GDM1 (cell line): ENCODE data around the gene ZBED2.
A peak's percentile ranks its signal among the peaks of the same experiment; 100 is the strongest.
"Not testable (repeated sequence)": the region's sequence is repeated elsewhere in the genome, so short reads cannot be mapped to it uniquely, and the experiment has no call there.

Experiments
- DNase-seq: peaks from one replicate; lab custom pipeline; 2025; lab: John Stamatoyannopoulos, UW

The ZBED2 gene

GRCh38 chr3:111571907-111572460 is 23.2 kb downstream of the ZBED2 start:
- no peak for DNase-seq

DNA sequence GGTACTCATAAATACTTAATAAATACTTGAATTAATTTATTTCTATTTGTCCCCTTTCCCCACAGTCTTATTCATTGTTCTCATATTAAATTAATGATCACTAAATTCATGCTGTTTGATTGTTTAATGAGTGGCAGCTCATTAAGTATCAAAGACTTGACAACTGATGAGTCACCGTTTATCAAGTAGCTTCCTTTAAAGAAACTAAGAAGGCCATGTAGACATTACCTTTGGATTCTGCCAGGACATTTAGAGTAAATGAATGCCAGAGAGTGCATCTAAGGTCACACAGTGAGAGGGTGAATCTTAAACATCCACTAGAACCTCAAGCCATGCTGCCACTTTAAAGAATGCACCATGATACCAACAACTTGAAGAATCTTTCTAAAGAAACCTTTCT is 23.9 kb downstream of the ZBED2 start:
- DNase-seq, result no peak

- DNase-seq, result no peak
These were observed 24.6 kb downstream of the ZBED2 start for GRCh38 chr3:111570404-111571030.

GRCh38 chr3:111568911-111569310 is 26.2 kb downstream of the ZBED2 start:
- DNase-seq, result no peak

- no peak for DNase-seq
These were observed 26.8 kb downstream of the ZBED2 start for GRCh38 chr3:111568355-111568754.

DNA sequence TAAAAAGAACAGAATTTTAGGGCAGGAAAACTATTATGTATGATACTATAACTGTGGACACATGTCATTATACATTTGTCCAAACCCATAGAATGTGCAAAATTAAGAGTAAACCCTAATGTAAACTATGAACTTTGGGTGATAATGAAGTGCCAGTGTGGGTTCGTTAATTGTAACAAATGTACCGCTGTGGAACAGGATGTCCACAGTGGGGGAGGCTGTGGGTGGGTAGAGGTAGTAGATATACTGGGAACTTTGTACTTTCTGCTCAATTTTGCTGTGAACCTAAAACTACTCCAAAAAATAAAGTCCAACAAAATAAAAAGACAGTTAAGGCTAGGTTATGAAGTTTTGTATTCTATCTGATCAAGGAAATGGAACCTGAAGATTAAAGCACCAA is 28.3 kb downstream of the ZBED2 start:
- no peak for DNase-seq

- not testable (repeated sequence) for DNase-seq
These were observed 33.2 kb downstream of the ZBED2 start for GRCh38 chr3:111561902-111562301.

- DNase-seq, result no peak
These were observed 46.4 kb downstream of the ZBED2 start for GRCh38 chr3:111548756-111549155.

- DNase-seq, result no peak
These were observed 47.1 kb downstream of the ZBED2 start for GRCh38 chr3:111548092-111548491.

DNA sequence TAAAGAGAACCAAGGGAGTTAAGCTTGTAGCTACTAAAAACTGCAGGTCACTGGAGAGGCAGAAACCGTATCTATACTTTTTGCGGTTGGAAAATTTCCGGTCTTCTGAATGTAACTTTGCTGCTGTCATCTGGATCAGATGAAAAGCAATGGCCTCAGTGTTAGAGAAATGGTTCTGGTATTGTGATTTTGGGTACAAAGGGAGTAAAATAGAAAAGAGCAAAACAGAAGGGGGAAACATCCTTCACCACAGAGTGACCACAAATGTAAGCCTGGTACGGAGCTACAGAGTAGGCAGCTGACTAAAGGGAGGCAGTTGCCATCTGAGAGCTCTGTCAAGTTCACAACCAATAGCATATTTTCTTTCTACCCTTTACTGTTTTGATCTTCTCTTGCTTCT is 47.5 kb downstream of the ZBED2 start:
- peak; percentile 53 for DNase-seq

- no peak for DNase-seq
These were observed 49.8 kb downstream of the ZBED2 start for GRCh38 chr3:111545349-111545748.
